HG02852 (cell line): ENCODE results near the gene ZNF169.
"Not testable (repeated sequence)": the region's sequence is repeated elsewhere in the genome, so short reads cannot be mapped to it uniquely, and the experiment has no call there.

ENCODE experiments used
- ATAC-seq: cut with Tn5 transposase; IDR thresholded peaks from one replicate; pipeline ENCODE4 v1.9.1; 2021; ENCODE audit warnings: mild to moderate bottlenecking, moderate library complexity; ENCODE audit not compliant: unreplicated experiment

The ZNF169 gene

GRCh38 chr9:94286116-94286515 lies 27.0 kb downstream of the ZNF169 start:
- no peak for ATAC-seq

- ATAC-seq: no peak
These were observed 28.9 kb downstream of the ZNF169 start for GRCh38 chr9:94287877-94288513.

GRCh38 chr9:94289691-94290090 lies 30.6 kb downstream of the ZNF169 start:
- ATAC-seq: no peak

- ATAC-seq: no peak
These were observed 40.0 kb downstream of the ZNF169 start for GRCh38 chr9:94298949-94299599.

GRCh38 chr9:94300470-94301301 lies 41.6 kb downstream of the ZNF169 start:
- ATAC-seq: no peak

GRCh38 chr9:94301583-94301982 lies 42.5 kb downstream of the ZNF169 start:
- ATAC-seq: no peak

GRCh38 chr9:94302426-94302825 lies 43.3 kb downstream of the ZNF169 start:
- no peak for ATAC-seq

GRCh38 chr9:94303321-94303720 lies 44.2 kb downstream of the ZNF169 start:
- ATAC-seq: no peak

- not testable (repeated sequence) for ATAC-seq
These were observed 56.2 kb downstream of the ZNF169 start for GRCh38 chr9:94315034-94315984.

- ATAC-seq: peak; percentile 70
These were observed 57.1 kb downstream of the ZNF169 start for GRCh38 chr9:94316236-94316635.

GRCh38 chr9:94317949-94318657 lies 59.0 kb downstream of the ZNF169 start:
- ATAC-seq: not testable (repeated sequence)

GRCh38 chr9:94322342-94322940 lies 63.3 kb downstream of the ZNF169 start:
- not testable (repeated sequence) for ATAC-seq

- not testable (repeated sequence) for ATAC-seq
These were observed 64.2 kb downstream of the ZNF169 start for GRCh38 chr9:94323153-94323798.

- ATAC-seq: not testable (repeated sequence)
These were observed 66.5 kb downstream of the ZNF169 start for GRCh38 chr9:94325583-94325982.

GRCh38 chr9:94328544-94328943 lies 69.4 kb downstream of the ZNF169 start, which contains the start of gene NUTM2F:
TSS of gene NUTM2F (minus strand) at chr9:94328644. CDS start at chr9:94328623, 21 bp downstream.
- not testable (repeated sequence) for ATAC-seq

GRCh38 chr9:94336445-94336844 lies 77.3 kb downstream of the ZNF169 start:
- not testable (repeated sequence) for ATAC-seq

GRCh38 chr9:94338723-94339122 lies 79.6 kb downstream of the ZNF169 start:
- ATAC-seq: not testable (repeated sequence)

GRCh38 chr9:94339657-94340056 lies 80.6 kb downstream of the ZNF169 start:
- ATAC-seq: not testable (repeated sequence)

- ATAC-seq: not testable (repeated sequence)
These were observed 81.7 kb downstream of the ZNF169 start for GRCh38 chr9:94340750-94341149.
